ENCODE data around the gene KHNYN.

DNA sequence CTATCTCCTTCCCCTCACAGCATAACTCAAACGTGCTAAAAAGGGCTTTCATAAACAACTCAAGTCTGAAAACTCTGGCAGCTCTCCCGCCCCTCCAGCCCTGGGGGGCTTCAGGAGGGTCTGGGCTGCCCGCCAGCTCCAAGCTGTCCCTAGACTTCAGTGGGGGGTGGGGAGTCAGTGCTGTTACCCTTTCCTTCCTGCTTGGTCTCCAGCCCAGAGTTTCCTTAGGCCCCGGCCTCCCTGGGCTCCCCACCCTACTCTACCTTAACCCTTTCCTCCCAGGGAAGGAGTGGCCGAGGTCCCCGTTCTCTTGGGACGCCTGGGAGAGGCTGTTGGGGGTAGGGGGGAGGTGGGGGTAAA lies 31.5 kb upstream of the KHNYN start:
- TF ChIP-seq, protein P1, sequence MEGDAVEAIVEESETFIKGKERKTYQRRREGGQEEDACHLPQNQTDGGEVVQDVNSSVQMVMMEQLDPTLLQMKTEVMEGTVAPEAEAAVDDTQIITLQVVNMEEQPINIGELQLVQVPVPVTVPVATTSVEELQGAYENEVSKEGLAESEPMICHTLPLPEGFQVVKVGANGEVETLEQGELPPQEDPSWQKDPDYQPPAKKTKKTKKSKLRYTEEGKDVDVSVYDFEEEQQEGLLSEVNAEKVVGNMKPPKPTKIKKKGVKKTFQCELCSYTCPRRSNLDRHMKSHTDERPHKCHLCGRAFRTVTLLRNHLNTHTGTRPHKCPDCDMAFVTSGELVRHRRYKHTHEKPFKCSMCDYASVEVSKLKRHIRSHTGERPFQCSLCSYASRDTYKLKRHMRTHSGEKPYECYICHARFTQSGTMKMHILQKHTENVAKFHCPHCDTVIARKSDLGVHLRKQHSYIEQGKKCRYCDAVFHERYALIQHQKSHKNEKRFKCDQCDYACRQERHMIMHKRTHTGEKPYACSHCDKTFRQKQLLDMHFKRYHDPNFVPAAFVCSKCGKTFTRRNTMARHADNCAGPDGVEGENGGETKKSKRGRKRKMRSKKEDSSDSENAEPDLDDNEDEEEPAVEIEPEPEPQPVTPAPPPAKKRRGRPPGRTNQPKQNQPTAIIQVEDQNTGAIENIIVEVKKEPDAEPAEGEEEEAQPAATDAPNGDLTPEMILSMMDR (IDR thresholded peaks at IDR 0.05; ENCODE audit: borderline replicate concordance, extremely low read depth, low read length, poor library complexity, severe bottlenecking): no peak
- TF ChIP-seq EZH2 (IDR thresholded peaks at IDR 0.05; ENCODE audit: borderline replicate concordance, low read depth, low read length, severe bottlenecking): no peak
